Measurements from ENCODE around the gene PRSS33.

The PRSS33 gene, protein sequence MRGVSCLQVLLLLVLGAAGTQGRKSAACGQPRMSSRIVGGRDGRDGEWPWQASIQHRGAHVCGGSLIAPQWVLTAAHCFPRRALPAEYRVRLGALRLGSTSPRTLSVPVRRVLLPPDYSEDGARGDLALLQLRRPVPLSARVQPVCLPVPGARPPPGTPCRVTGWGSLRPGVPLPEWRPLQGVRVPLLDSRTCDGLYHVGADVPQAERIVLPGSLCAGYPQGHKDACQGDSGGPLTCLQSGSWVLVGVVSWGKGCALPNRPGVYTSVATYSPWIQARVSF

GRCh38 chr16:2787406-2787805 is at the start of gene PRSS33:
TSS of gene PRSS33 (minus strand) at chr16:2787560. CDS start at chr16:2786547, 1,013 bp downstream.
- no peak for FAIRE-seq

DNA sequence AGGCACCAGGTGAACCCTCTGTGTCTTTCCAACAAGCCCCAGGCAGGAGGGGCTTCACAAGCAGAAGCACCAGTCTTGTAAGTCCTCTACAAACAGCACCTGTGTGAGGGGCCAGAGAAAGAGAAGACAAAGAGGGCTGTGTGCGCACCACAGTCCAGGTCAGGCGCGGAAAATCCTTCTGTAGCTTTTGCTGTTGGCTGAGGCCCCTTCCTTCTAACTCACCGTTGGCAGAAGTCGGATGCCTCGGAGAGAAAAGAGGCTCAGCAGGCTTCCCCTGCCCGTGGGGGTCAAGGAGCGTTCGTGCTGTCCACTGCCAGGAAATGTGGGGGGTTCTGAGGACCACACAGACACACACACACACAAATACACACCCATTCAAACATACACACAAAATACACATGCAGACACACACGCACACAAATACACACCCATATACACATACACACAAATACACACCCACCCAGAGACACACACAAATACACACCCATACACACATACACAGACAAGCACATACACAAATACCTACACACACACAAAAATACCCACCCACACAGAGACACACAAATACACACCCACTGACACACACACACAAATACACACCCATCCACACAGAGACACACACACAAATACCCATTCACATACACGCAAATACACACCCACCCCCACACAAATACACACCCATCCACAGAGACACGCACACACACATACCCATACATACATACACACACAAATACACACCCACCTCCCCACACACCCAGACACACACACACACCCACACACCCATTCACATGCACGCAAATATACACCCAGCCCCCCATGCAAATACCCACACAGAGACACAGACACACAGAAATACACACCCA is 49.5 kb upstream of the PRSS33 start:
- FAIRE-seq, result no peak

DNA sequence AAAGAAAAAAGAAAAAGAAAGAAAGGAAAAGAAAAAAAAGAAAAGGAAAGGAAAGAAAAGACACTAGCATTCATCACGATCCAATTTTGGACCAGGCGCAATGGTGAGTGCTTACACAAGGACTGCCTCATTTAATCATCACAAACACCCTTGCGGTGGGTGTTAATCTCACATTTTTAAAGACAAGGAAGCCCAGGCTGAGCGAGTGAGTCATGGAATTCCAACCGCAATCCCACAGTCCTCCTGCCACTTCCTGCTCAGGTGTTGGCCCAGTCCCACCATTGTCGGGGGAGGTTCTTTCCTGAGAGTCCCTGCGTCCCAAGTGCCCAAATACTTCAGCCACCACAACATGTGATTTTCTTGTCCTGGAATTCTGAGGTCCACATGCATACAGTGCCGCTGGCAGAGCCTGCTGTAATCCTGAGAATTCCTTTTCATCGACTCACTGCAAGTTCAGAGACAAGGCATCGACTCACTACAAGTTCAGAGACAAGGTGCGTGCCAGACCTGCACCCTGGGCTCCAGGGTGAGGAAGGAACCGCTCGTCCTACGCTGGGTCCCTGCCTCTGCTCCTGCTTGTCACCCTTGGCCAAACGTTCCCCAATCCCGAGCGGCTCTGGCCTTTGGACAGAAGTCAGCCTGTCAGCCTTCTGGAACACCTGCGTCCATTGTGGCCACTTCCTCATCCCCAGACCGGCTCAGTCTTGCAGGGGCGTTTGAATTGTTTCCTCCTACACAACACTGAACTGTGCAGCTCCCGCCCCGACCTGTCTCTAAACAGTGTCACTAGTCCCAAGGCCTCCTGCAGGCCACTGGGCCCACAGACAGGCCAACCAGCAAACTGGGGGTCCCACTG is 48.5 kb upstream of the PRSS33 start:
- peak; percentile 95 for FAIRE-seq

GRCh38 chr16:2834968-2835367 is 47.6 kb upstream of the PRSS33 start:
- no peak for FAIRE-seq

DNA sequence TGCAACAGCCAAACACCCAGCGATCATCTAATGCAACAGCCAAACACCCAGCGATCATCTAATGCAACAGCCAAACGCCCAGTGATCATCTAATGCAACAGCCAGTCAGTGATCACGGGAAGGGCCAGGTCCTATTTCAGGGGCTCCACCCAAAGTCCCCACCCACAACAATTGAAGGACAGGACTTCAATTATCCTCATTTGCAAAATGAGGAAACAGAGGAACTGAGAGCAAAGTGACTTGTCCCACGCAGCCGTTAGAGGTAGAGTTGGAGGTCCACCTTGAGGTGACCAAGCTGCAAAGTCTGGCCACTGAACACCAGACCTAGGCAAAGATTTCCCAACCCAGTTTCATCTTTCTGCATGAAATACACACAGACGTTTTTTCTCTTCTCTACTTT is 46.4 kb upstream of the PRSS33 start:
- FAIRE-seq, result no peak

- FAIRE-seq, result no peak
Observed at GRCh38 chr16:2831203-2831602, 43.8 kb upstream of the PRSS33 start.

GRCh38 chr16:2830355-2830695 is 43.0 kb upstream of the PRSS33 start:
- FAIRE-seq, result no peak

DNA sequence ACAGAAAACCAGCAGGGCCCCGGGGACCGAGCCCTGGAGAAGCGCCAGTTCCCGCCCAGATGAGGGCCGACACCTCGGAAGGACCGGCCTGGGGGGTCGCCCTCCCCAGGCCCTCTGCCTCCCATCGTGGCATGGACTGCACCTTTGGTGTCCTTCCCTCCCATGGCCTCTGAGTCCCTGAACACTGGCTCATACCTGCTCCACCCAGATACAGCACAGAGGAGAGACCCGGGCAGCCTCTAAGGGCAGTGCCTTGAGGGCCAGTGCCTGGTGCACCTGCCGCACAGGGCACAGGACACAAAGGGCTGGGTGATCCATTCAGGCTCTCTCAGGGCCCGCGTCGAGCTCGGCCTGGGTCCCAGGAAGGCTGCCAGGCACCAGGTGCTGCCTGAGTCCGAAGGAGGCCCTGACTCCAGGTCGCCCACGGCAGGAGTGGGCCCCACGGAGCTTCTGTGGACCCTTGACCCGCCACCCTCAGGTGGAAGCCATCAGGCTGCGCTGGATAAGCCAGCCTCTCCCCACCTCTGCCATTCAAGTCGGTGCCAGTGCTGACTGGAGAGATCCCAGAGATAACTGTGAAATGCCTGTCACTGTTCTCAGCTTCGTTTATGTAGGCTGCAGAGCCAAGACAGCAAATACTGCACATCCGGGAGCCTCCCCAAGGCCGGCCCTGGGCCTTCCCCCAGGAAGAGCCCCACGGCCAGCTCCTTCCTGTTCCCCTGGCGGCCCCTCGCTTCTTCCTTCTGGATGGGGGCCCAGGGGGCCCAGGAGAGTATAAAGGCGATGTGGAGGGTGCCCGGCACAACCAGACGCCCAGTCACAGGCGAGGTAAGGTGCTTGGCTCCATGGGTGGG is 42.4 kb upstream of the PRSS33 start, which contains the start of gene ZG16B:
Gene ZG16B, plus strand, starts transcription at position 803 of the 854 bp plus-strand sequence. CDS start 139 bp downstream, outside the sequence.
- no peak for FAIRE-seq

DNA sequence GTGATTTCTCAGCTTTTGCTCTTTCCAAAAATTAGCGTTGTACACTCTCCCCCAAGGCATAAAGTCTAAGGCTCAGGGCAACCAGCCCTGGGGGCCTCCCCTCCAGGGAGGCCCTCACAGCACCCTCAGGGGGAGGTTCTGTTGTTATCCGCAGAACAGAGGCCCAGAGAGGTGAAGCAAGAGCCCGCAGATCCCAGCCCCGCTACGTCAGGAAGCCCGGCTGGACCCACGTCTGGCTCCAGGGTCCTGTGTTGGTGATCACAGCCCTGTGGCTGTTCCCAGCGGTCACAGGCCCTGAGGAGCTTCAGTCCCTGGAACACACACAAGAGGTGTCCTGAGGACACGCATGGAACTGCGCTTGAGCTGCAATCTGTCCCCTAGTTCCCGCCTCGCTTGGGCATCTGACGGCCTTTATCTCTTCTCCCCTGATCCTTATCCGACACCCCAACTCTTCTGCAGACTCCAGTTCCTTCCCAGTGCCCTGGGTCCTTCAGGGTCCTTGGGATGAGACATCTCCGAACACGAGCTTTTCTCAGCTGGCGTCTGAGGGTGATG is 41.6 kb upstream of the PRSS33 start:
- no peak for FAIRE-seq

DNA sequence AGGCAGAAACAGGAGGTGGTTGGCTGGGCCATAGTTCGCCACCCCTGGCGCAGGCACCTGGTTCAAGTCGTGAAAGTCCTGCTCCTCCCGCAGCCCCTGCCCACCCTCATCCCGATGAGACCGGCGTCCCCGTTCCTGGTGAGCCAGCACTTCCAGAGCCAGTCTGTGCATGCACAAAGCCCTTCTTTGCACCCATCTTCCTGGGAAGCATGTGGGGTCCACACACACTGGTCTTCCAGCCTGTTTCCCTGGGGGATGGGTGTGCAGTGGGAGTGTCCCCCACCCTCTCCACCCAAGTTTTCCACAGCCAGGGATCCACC is 41.1 kb upstream of the PRSS33 start:
- no peak for FAIRE-seq

GRCh38 chr16:2827831-2828520 is 40.6 kb upstream of the PRSS33 start:
- no peak for FAIRE-seq

DNA sequence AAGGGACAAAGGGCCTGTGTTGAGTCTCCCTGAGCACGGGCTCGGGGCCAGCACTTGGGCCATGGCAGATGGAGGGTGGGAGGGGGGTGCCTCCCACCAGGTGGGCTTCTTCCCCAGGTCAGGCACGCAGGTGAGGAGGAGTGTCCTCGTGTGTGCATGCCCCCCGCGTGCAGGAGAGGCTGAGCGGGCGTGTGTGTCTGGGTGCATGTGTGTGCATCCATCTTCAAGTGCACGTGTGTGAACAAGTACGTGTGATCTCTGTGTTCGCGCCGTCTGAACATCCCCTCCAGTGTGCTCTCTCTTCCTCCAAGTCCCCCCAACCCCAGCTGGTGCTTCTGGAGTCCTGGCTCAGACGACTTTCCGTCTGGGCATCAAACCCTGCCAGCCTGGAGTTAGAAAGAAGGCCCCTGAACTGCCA is 40.0 kb upstream of the PRSS33 start:
- FAIRE-seq, result no peak

DNA sequence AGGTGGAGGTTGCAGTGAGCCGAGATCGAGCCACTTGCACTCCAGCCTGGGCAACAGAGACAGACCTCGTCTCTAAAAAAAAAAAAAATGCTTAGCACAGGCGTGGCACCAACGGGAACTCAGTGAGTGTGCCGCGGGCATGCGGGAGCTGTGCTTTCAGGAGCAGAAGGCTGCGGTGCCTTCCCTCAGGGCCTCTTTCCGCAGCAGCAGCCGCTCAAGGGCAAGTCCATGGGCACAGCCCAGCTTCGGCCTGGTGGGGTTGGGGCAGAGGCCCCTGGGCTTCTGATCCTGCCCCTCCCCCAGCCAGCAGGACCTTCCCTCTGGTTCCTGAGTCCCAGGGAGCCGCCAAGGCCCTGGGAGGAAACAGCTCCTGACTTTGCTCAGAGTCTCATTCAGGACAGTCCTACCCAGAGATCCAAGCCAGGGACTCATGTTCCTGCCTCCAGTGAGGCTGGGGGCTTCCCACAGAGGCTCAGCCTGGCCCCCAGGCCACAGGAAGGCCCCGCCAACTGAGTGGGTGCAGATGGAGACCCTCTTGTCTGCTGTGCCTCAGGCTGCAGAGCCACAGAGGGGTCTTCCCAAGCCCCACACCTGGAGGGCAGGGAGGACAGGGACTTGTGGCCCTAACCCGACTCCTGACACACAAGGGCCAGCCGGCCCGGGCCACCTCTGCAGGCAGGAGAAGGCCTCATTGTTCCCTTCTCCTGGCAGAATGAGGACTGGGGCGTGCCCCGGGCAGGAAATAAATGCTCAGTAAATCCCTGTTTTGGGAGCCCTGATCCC is 39.4 kb upstream of the PRSS33 start:
- no peak for FAIRE-seq

GRCh38 chr16:2825906-2826305 is 38.5 kb upstream of the PRSS33 start:
- FAIRE-seq, result no peak

DNA sequence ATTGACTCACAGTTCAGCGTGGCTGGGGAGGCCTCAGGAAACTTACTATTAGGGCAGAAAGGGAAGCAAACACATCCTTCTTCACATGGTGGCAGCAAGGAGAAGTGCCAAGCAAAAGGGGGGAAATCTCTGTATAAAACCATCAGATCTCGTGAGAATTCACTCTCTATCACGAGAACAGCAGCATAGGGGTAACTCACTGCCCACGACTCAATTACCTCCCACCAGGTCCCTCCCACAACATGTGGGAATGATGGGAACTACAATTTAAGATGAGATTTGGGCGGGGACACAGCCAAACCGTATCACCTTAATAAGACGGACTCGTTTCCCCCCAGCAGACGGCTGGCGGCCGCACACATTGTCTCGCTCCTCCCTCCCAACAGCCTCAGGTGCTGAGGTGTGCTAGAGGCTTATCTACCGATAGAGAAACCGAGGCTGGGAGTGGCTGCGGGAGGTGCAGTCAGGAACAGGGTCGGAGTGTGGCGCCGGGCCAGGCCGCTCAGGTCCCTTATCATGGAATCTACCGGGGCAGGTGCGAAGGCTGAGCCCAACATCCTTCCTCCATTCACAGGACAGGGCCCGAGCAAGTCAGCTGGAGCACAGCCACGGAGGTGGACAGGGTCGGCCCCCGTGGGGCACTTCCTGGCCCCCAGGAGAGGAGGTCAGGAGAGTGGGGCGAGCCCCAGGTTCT is 37.8 kb upstream of the PRSS33 start:
- FAIRE-seq, result no peak

- no peak for FAIRE-seq
Observed at GRCh38 chr16:2824626-2825025, 37.3 kb upstream of the PRSS33 start.

GRCh38 chr16:2822496-2822895 is 35.1 kb upstream of the PRSS33 start:
- FAIRE-seq, result peak; percentile 63

DNA sequence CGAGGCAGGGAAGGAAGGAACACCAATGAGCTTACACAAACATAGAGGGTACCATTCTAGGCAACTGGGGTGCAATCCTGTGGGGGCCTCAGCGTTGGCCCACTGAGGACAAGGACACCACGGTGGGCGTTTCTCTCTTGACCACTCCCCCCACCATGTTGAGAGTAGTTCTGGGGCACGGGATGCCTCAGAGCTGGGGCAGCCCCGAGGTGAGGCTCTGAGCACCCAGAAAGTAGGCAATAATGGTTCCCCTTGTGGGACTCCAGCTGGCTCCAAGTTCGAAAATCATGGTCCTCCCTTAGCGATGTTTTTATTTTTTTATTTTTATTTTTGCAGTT is 34.8 kb upstream of the PRSS33 start:
- no peak for FAIRE-seq

GRCh38 chr16:2821487-2822157 is 34.3 kb upstream of the PRSS33 start:
- no peak for FAIRE-seq

All from G401.6 (cell line).